Transverse colon (tissue), 4 donors: ENCODE measurements around the gene GDNF.

Experiments
- EP300 ChIP-seq: sonication (generic); formaldehyde crosslinking; IDR thresholded peaks from one replicate; pipeline ENCODE4 v1.6.1; 2017; ENCODE audit warnings: antibody characterized with exemption, low read depth
- POLR2A ChIP-seq: fragments of 450-650 bp; IDR thresholded peaks from one replicate; pipeline ENCODE4 v1.6.1; 2016; ENCODE audit warnings: antibody characterized with exemption, mild to moderate bottlenecking, moderate library complexity
- POLR2AphosphoS5 ChIP-seq, 3 donors: sonication (generic); formaldehyde crosslinking; IDR thresholded peaks; one replicate each; pipeline ENCODE4 v1.6.1; 2016; ENCODE audit warnings: antibody characterized with exemption in 3 of 3
- TF ChIP-seq, protein P1 (sequence below), 5 experiments: fragments of 200-600 bp in 3 of 5; fragments of 450-650 bp in 2 of 5; sonication (generic) in 3 of 5; IDR thresholded peaks; 1 replicate in 2 of 5; 2 replicates in 3 of 5; pipeline ENCODE4 v1.5.1; 2016 to 2017; ENCODE audit warnings: antibody characterized with exemption in 5 of 5, inconsistent platforms in 3 of 5, mild to moderate bottlenecking in 2 of 5, moderate library complexity in 1 of 5

DNA sequence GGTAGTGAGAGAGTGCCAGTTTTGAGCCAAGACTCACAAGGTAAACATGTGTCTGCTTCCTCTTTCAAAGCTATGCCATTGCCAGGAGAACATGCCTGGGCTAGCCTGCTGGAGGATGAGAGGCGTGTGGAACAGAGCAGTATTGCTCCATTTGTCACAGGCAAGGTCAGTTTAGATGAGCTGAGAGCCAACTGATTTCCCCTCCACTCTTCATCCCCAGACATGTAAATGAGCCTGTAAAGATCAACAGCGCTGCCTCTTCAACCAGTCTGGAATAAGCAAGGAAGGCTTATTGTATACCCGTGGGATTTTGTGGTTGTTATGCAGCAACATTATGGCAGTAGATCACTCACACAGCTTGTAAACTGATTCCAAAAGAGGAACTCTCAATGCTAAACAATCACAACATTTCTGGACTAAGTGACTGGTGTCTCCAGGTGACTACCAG is 8.2 kb upstream of the GDNF start:
- TF ChIP-seq EP300 (no peak), POLR2A (no peak), POLR2AphosphoS5 (IDR thresholded peaks at IDR 0.05) (no peak)
- TF ChIP-seq, protein P1, sequence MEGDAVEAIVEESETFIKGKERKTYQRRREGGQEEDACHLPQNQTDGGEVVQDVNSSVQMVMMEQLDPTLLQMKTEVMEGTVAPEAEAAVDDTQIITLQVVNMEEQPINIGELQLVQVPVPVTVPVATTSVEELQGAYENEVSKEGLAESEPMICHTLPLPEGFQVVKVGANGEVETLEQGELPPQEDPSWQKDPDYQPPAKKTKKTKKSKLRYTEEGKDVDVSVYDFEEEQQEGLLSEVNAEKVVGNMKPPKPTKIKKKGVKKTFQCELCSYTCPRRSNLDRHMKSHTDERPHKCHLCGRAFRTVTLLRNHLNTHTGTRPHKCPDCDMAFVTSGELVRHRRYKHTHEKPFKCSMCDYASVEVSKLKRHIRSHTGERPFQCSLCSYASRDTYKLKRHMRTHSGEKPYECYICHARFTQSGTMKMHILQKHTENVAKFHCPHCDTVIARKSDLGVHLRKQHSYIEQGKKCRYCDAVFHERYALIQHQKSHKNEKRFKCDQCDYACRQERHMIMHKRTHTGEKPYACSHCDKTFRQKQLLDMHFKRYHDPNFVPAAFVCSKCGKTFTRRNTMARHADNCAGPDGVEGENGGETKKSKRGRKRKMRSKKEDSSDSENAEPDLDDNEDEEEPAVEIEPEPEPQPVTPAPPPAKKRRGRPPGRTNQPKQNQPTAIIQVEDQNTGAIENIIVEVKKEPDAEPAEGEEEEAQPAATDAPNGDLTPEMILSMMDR (IDR thresholded peaks at IDR 0.05) = no peak
